HepG2 (cell line): ENCODE results near the gene SEMA6B. TPM values are rescaled to one million over a fixed set of nuclear protein-coding genes. Genes with fewer than 3 reads are reported as not detected.
A peak's percentile ranks its signal among the peaks of the same experiment; 100 is the strongest.

Experiments
- CCAR2 ChIP-seq: fragments of 200-400 bp; formaldehyde crosslinking; optimal IDR thresholded peaks from 2 replicates; pipeline ENCODE3; 2018; ENCODE audit warnings: low read depth, mild to moderate bottlenecking, low read length, moderate library complexity
- CSRNP1 ChIP-seq: sonication (generic); formaldehyde crosslinking; IDR thresholded peaks from 2 replicates; pipeline ENCODE4 v1.8.1; 2023; ENCODE audit warnings: mild to moderate bottlenecking, missing genetic modification reagents
- DNMT1 ChIP-seq: sonication (generic); formaldehyde crosslinking; IDR thresholded peaks from 2 replicates; pipeline ENCODE4 v1.5.1; 2020; ENCODE audit warnings: mild to moderate bottlenecking, missing genetic modification reagents
- GABPB1 ChIP-seq: IDR thresholded peaks from 2 replicates; pipeline ENCODE4 v1.6.1; 2016; ENCODE audit warnings: mild to moderate bottlenecking, missing genetic modification reagents, moderate library complexity, missing compliant biosample characterization
- KAT7 ChIP-seq: IDR thresholded peaks from 2 replicates; pipeline ENCODE4 v1.6.1; 2018; ENCODE audit warnings: borderline replicate concordance, missing compliant biosample characterization
- MIER2 ChIP-seq: IDR thresholded peaks from 2 replicates; pipeline ENCODE4 v1.6.1; 2016; ENCODE audit warnings: missing biosample characterization, missing genetic modification reagents
- PCBP1 ChIP-seq: fragments of 200-400 bp; formaldehyde crosslinking; IDR thresholded peaks from 2 replicates; pipeline ENCODE4 v1.6.1; 2017; ENCODE audit warnings: mild to moderate bottlenecking, low read depth, low read length, borderline replicate concordance
- PTBP1 ChIP-seq: fragments of 200-400 bp; formaldehyde crosslinking; IDR thresholded peaks from 2 replicates; pipeline ENCODE4 v1.6.1; 2018; ENCODE audit warnings: low read length, low read depth; ENCODE audit not compliant: poor library complexity, severe bottlenecking
- RFX1 ChIP-seq: fragments of 450-650 bp; IDR thresholded peaks from 2 replicates; pipeline ENCODE4 v1.6.1; 2017
- SSRP1 ChIP-seq: IDR thresholded peaks from 2 replicates; pipeline ENCODE4 v1.6.1; 2016; ENCODE audit warnings: control low read depth
- TAF15 ChIP-seq: fragments of 200-400 bp; formaldehyde crosslinking; IDR thresholded peaks from one replicate; pipeline ENCODE4 v1.6.1; 2018; ENCODE audit warnings: mild to moderate bottlenecking, low read depth, low read length; ENCODE audit not compliant: poor library complexity, severe bottlenecking
- THRA ChIP-seq: sonication (generic); formaldehyde crosslinking; IDR thresholded peaks from 2 replicates; pipeline ENCODE4 v1.4.0; 2020; ENCODE audit warnings: missing genetic modification reagents, borderline replicate concordance
- ZNF205 ChIP-seq: IDR thresholded peaks from 2 replicates; pipeline ENCODE4 v1.6.1; 2018; ENCODE audit warnings: missing biosample characterization, missing genetic modification reagents
- ZNF382 ChIP-seq: sonication (generic); formaldehyde crosslinking; IDR thresholded peaks from 2 replicates; pipeline ENCODE4 v1.5.0; 2020; ENCODE audit warnings: missing genetic modification reagents, mild to moderate bottlenecking, borderline replicate concordance
- ZNF496 ChIP-seq: sonication (generic); formaldehyde crosslinking; IDR thresholded peaks from 2 replicates; pipeline ENCODE4 v1.8.1; 2023; ENCODE audit warnings: mild to moderate bottlenecking, moderate library complexity, missing genetic modification reagents; ENCODE audit not compliant: insufficient replicate concordance
- ZNF572 ChIP-seq: sonication (generic); formaldehyde crosslinking; IDR thresholded peaks from 2 replicates; pipeline ENCODE4 v1.5.1; 2020; ENCODE audit warnings: mild to moderate bottlenecking, missing genetic modification reagents
- ZNF644 ChIP-seq: IDR thresholded peaks from 2 replicates; pipeline ENCODE4 v1.6.1; 2016; ENCODE audit warnings: low read depth
- polyA plus RNA-seq, 8 experiments: library from polyadenylated mRNA; depleted of rRNA in 3 of 8; stranded (reverse) in 7 of 8; unstranded in 1 of 8; fragments of >200 nt; fragmentation: Illumina TruSeq in 4 of 8; extraction: Trizol in 4 of 8; gene quantifications; 2 replicates each; pipeline versions ENCODE4 v1.2.1 to v1.2.3, GENCODE V29; 2011 to 2016; ENCODE audit warnings: low read depth in 4 of 8, missing spikeins in 1 of 8, mixed read lengths in 1 of 8; ENCODE audit not compliant: insufficient read depth in 1 of 8
- total RNA-seq, 5 experiments: library from RNA; depleted of rRNA; stranded (reverse); fragments of >200 nt; fragmentation: Illumina TruSeq; extraction: Trizol; gene quantifications; 2 replicates each; pipeline ENCODE4 v1.2.3, GENCODE V29; 2016; ENCODE audit warnings: low read depth in 1 of 5
- TF ChIP-seq, protein P1 (sequence below): sonication (generic); formaldehyde crosslinking; IDR thresholded peaks from 2 replicates; pipeline ENCODE4 v1.4.0; 2020; ENCODE audit warnings: missing genetic modification reagents, low read depth, mild to moderate bottlenecking, borderline replicate concordance
- TF ChIP-seq, protein P2 (sequence below): sonication (generic); formaldehyde crosslinking; IDR thresholded peaks from 2 replicates; pipeline ENCODE4 v1.4.0; 2020; ENCODE audit warnings: missing genetic modification reagents
- TF ChIP-seq, protein P3 (sequence below): IDR thresholded peaks from 2 replicates; pipeline ENCODE4 v1.4.0; 2020; ENCODE audit warnings: mild to moderate bottlenecking, missing genetic modification reagents

The SEMA6B gene
- total and polyA plus RNA-seq, 2 of the 13 experiments (the other 11 are each of a cell fraction or from before 2014, with no cell fraction given), result 45.5 to 67.1 TPM

- TF ChIP-seq PCBP1 (peak; percentile 95; the same call in 1 of the 2 replicates), ZNF496 (no peak), KAT7 (CRISPR knock-in tag) (no peak), THRA (CRISPR knock-in tag) (peak; percentile 27; the same call in 1 of the 2 replicates), MIER2 (no peak), CCAR2 (no peak), DNMT1 (CRISPR knock-in tag) (no peak), CSRNP1 (CRISPR knock-in tag) (peak; percentile 86; the same call in 1 of the 2 replicates), GABPB1 (CRISPR knock-in tag) (peak; percentile 75), SSRP1 (CRISPR knock-in tag) (no peak), ZNF205 (CRISPR knock-in tag) (no peak), RFX1 (no peak), ZNF382 (CRISPR knock-in tag) (no peak), PTBP1 (no peak), TAF15 (no peak), ZNF572 (CRISPR knock-in tag) (no peak), ZNF644 (CRISPR knock-in tag) (0 out of 2 replicates have a peak, but pooled peaks have one; percentile 42)
- TF ChIP-seq, protein P1, sequence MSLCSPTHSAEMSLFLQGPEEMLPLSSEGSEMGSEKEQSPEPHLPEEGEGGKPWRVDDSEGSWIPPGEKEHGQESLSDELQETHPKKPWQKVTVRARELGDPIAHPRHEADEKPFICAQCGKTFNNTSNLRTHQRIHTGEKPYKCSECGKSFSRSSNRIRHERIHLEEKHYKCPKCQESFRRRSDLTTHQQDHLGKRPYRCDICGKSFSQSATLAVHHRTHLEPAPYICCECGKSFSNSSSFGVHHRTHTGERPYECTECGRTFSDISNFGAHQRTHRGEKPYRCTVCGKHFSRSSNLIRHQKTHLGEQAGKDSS (CRISPR knock-in tag), result no peak
- TF ChIP-seq, protein P2, sequence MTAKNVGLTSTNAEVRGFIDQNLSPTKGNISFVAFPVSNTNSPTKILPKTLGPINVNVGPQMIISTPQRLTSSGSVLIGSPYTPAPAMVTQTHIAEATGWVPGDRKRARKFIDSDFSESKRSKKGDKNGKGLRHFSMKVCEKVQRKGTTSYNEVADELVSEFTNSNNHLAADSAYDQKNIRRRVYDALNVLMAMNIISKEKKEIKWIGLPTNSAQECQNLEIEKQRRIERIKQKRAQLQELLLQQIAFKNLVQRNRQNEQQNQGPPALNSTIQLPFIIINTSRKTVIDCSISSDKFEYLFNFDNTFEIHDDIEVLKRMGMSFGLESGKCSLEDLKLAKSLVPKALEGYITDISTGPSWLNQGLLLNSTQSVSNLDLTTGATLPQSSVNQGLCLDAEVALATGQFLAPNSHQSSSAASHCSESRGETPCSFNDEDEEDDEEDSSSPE, result peak; percentile 91
- TF ChIP-seq, protein P3, sequence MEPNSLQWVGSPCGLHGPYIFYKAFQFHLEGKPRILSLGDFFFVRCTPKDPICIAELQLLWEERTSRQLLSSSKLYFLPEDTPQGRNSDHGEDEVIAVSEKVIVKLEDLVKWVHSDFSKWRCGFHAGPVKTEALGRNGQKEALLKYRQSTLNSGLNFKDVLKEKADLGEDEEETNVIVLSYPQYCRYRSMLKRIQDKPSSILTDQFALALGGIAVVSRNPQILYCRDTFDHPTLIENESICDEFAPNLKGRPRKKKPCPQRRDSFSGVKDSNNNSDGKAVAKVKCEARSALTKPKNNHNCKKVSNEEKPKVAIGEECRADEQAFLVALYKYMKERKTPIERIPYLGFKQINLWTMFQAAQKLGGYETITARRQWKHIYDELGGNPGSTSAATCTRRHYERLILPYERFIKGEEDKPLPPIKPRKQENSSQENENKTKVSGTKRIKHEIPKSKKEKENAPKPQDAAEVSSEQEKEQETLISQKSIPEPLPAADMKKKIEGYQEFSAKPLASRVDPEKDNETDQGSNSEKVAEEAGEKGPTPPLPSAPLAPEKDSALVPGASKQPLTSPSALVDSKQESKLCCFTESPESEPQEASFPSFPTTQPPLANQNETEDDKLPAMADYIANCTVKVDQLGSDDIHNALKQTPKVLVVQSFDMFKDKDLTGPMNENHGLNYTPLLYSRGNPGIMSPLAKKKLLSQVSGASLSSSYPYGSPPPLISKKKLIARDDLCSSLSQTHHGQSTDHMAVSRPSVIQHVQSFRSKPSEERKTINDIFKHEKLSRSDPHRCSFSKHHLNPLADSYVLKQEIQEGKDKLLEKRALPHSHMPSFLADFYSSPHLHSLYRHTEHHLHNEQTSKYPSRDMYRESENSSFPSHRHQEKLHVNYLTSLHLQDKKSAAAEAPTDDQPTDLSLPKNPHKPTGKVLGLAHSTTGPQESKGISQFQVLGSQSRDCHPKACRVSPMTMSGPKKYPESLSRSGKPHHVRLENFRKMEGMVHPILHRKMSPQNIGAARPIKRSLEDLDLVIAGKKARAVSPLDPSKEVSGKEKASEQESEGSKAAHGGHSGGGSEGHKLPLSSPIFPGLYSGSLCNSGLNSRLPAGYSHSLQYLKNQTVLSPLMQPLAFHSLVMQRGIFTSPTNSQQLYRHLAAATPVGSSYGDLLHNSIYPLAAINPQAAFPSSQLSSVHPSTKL (CRISPR knock-in tag), result peak; percentile 28; the same call in 1 of the 2 replicates
Measured at GRCh38 chr19:4582980-4583842, 23.7 kb upstream of the SEMA6B start (continued).
